ENCODE results near the gene GARIN3.

The GARIN3 gene

DNA sequence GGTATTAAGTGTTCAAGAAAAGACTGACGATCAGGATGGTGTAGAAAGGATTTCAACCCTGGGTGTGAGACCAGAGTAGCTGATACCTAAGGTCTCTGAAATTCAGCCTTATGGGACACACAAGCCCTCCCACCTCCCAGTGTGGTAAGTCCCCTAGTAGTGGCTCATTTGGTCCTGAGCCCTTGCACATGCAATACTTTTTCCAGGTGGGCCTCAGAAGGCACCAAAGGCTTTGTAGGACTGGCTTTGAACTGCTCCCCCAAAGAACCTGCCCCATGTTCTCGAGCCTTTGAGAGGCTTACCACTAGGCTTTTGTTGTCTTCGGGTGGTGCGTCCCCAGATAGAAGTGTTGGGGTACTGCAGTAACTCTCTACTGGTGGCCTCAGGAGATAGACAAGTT is 803 bp downstream of the GARIN3 start:
- peaks cover 31% of the 10 kb centered on the region for H3K27me3 ChIP-seq (ENCODE audit: control insufficient read depth, low read length)
- no peaks in the 10 kb centered on the region for H3K36me3 ChIP-seq (ENCODE audit: control insufficient read depth, low read length)
- TF ChIP-seq, protein P1, sequence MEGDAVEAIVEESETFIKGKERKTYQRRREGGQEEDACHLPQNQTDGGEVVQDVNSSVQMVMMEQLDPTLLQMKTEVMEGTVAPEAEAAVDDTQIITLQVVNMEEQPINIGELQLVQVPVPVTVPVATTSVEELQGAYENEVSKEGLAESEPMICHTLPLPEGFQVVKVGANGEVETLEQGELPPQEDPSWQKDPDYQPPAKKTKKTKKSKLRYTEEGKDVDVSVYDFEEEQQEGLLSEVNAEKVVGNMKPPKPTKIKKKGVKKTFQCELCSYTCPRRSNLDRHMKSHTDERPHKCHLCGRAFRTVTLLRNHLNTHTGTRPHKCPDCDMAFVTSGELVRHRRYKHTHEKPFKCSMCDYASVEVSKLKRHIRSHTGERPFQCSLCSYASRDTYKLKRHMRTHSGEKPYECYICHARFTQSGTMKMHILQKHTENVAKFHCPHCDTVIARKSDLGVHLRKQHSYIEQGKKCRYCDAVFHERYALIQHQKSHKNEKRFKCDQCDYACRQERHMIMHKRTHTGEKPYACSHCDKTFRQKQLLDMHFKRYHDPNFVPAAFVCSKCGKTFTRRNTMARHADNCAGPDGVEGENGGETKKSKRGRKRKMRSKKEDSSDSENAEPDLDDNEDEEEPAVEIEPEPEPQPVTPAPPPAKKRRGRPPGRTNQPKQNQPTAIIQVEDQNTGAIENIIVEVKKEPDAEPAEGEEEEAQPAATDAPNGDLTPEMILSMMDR (IDR thresholded peaks at IDR 0.05; ENCODE audit: low read depth, low read length, poor library complexity, severe bottlenecking) = no peak
- no peak for TF ChIP-seq EZH2phosphoT487 (IDR thresholded peaks at IDR 0.05; ENCODE audit: borderline replicate concordance, low read length)

DNA sequence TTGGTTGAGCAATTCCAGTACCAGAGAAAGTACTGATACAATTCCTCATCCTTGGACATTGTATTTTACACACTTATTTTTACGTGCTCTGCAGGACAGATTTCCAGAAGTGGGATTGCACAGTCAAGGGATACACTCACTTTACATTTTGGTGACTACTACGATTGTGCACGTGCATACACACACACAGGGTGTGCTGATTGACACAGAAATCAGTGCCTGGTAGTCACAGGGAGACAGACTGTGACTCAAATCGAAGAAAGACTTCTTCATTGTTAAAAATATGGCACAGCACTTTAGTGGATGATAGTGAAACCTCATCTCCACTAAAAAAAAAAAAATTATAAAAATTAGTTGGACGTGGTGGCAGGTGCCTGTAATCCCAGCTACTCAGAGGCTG is 1.5 kb downstream of the GARIN3 start:
- no peaks in the 10 kb centered on the region for H3F3A ChIP-seq (ENCODE audit: control insufficient read depth, insufficient read depth)
- H3K4me1 ChIP-seq (ENCODE audit: control insufficient read depth, low read length) = 0 out of 2 replicates have a peak, but pooled peaks cover 4% of the 10 kb centered on the region
- no peaks in the 10 kb centered on the region for H3K9me2 ChIP-seq (replicated peaks; ENCODE audit: control insufficient read depth, low read length)
- no peak overlapping the region for H3K27ac ChIP-seq (ENCODE audit: low read depth, low read length)
- H3K36me3 ChIP-seq (ENCODE audit: control insufficient read depth, low read length) = no peaks in the 10 kb centered on the region
- no peak for TF ChIP-seq EZH2phosphoT487 (IDR thresholded peaks at IDR 0.05; ENCODE audit: borderline replicate concordance, low read length)
- TF ChIP-seq, protein P1 (IDR thresholded peaks at IDR 0.05; ENCODE audit: low read depth, low read length, poor library complexity, severe bottlenecking) = no peak
- no peak overlapping the region for H3K4me2 ChIP-seq (ENCODE audit: low read length)
- H4K20me1 ChIP-seq (ENCODE audit: control insufficient read depth, insufficient read depth, low read depth, low read length) = no peaks in the 10 kb centered on the region
- H3K27me3 ChIP-seq (ENCODE audit: control insufficient read depth, low read length) = peaks cover 31% of the 10 kb centered on the region
- no peaks in the 10 kb centered on the region; the same call in 1 of the 2 replicates for H3K9me3 ChIP-seq (ENCODE audit: control insufficient read depth, insufficient read depth, low read length)
- no peak overlapping the region for H3K4me3 ChIP-seq (ENCODE audit: low read length)
- no peaks in the 10 kb centered on the region for H3K79me2 ChIP-seq (ENCODE audit: control insufficient read depth, low read length)

More for the DNA sequence above, 803 bp downstream of the GARIN3 start:
- no peaks in the 10 kb centered on the region for H3F3A ChIP-seq (ENCODE audit: control insufficient read depth, insufficient read depth)
- no peaks in the 10 kb centered on the region for H3K9me2 ChIP-seq (replicated peaks; ENCODE audit: control insufficient read depth, low read length)
- no peak overlapping the region for H3K4me2 ChIP-seq (ENCODE audit: low read length)
- no peak overlapping the region for H3K27ac ChIP-seq (ENCODE audit: low read depth, low read length)
- H3K4me1 ChIP-seq (ENCODE audit: control insufficient read depth, low read length) = 0 out of 2 replicates have a peak, but pooled peaks cover 4% of the 10 kb centered on the region
- H3K9me3 ChIP-seq (ENCODE audit: control insufficient read depth, insufficient read depth, low read length) = no peaks in the 10 kb centered on the region; the same call in 1 of the 2 replicates
- no peaks in the 10 kb centered on the region for H4K20me1 ChIP-seq (ENCODE audit: control insufficient read depth, insufficient read depth, low read depth, low read length)
- H3K79me2 ChIP-seq (ENCODE audit: control insufficient read depth, low read length) = no peaks in the 10 kb centered on the region
- no peak overlapping the region for H3K4me3 ChIP-seq (ENCODE audit: low read length)

DNA sequence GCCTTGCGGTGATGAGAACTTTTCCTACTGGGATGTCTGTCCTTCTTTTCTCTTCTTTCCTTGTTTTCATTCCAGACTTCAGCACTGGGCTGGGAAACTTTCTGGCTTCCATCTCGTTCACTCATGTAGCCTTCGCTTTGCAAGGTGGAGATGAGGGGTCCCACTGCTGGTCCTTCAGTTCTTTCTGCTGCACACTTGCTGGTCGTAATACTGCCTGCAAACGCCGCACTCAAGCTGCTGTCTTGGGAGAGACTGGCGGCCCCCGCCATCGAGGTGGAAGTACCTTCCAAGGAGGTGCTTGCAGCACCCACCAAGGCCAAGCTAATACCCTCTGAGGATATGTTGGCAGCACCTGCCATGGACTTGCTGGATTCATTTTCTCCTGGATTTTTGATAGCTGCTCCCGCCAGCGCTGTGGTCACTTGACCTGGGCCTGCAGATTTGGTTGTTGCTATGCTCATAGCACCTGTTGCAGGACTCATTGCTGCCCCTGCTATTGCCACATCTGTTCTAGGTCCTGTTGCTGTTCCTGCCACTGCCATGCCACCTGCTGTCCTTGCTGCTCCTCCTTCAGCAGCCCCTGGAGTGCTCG is 3.0 kb downstream of the GARIN3 start:
- Histone ChIP-seq H3K4me1 (ENCODE audit: control insufficient read depth, low read length) (0 out of 2 replicates have a peak, but pooled peaks cover 4% of the 10 kb centered on the region), H3K79me2 (ENCODE audit: control insufficient read depth, low read length) (no peaks in the 10 kb centered on the region), H3K27ac (ENCODE audit: low read depth, low read length) (no peak overlapping the region), H3F3A (ENCODE audit: control insufficient read depth, insufficient read depth) (no peaks in the 10 kb centered on the region), H3K36me3 (ENCODE audit: control insufficient read depth, low read length) (no peaks in the 10 kb centered on the region), H3K4me2 (ENCODE audit: low read length) (no peak overlapping the region), H3K9me2 (replicated peaks; ENCODE audit: control insufficient read depth, low read length) (no peaks in the 10 kb centered on the region), H3K4me3 (ENCODE audit: low read length) (no peak overlapping the region), H3K27me3 (ENCODE audit: control insufficient read depth, low read length) (peaks cover 33% of the 10 kb centered on the region), H3K9me3 (ENCODE audit: control insufficient read depth, insufficient read depth, low read length) (no peaks in the 10 kb centered on the region), H4K20me1 (ENCODE audit: control insufficient read depth, insufficient read depth, low read depth, low read length) (no peaks in the 10 kb centered on the region)
- no peak for TF ChIP-seq EZH2phosphoT487 (IDR thresholded peaks at IDR 0.05; ENCODE audit: borderline replicate concordance, low read length)
- TF ChIP-seq, protein P1 (IDR thresholded peaks at IDR 0.05; ENCODE audit: low read depth, low read length, poor library complexity, severe bottlenecking) = no peak
